Endothelial cell of hepatic sinusoid (primary cell): ENCODE results near the gene PDGFC.

Experiments used
- in situ Hi-C: cut with HindIII; loops from 2 replicates; pipeline ENCODE4 v1.10.0; 2017; ENCODE audit warnings: low sequenced_read_pairs

Gene PDGFC

GRCh38 chr4:156763511-156763910, 208.1 kb downstream of the PDGFC start:
- in situ Hi-C loops: no loop called here

DNA sequence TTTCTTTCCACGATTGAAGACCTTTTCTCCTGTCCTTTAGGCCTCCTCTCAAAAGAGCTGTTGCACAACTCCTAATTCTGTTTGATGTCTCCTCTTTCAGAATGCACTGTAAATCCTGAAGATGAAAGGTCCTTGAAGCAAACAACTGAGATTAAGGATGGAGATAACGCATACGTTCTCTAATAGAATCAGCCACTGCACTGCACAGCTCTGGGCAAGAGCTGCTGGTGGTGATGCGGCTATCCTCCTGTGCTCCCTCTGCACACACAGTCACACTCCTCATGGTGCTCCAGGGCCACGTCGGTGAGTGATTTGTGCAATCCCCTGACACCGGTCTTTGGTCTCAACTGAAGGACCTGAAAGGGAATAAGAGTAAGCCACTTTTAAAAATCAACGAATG, 208.7 kb downstream of the PDGFC start:
- in situ Hi-C loops: no loop called here

DNA sequence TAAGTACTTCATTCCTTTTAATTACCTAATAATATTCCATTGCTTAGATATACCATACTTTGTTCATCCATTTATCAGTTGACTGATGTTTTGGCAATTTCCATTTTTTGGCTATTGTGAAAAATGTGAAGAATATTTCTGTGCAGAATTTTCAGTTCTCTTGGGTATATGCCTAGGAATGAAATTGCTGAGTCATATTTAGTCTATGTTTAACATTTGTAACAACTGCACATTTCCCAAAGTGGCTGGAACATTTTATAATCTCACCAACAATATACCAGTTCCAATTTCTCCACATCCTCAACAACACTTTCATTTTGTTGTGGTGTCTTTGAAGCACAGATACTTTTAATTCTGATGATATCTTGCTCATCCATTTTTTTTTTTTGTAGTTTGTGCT, 215.5 kb downstream of the PDGFC start:
- in situ Hi-C loops: no loop called here

- in situ Hi-C loops: loop anchor here (5.0 kb wide), 1 partner anchor 108 kb away; no protein-coding TSS in a partner anchor
Observed at GRCh38 chr4:156754832-156755570, 216.6 kb downstream of the PDGFC start.

DNA sequence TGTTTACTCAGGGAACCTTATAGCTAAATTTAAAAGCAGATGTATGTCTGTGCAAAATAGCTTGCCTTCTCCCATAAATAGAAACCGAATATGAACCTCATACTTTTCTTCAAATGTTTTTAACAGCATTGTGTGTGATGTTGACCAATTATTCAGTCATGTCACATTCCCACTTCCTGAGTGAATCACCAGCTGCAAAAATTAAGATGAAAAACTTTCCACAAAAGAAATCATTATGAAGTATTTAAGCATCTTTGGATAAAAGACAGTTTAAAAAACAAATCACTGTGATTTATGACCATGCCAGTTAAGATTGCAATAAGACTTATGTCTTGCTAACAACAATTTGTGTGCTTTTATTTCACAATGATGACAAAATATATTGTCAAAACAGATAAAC, 220.1 kb downstream of the PDGFC start:
- in situ Hi-C loops: loop anchor here (5.0 kb wide), 1 partner anchor 104 kb away; no protein-coding TSS in a partner anchor

- in situ Hi-C loops: loop anchor here (5.0 kb wide), 1 partner anchor 102 kb away; no protein-coding TSS in a partner anchor
Observed at GRCh38 chr4:156749426-156750403, 221.9 kb downstream of the PDGFC start.

DNA sequence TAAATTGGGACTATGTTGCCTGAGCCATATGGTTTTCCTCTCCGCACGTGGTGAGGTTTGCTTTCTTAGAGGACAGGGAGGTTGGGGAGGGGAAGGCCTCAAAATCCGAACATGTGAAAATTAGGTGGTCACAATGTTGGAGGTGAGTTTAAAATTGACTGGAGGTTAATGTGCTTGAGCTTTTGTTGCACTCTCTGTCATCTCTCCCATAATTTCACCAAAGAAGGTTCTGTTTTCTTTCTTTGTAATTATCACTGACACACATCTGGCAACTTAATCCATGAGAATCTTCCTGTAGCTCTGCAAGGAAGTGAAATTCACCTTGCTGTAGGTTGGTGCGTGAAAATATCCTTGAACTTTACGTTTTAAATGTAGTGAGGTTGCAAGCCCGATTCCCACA, 225.5 kb downstream of the PDGFC start:
- in situ Hi-C loops: no loop called here

GRCh38 chr4:156738766-156739165, 232.8 kb downstream of the PDGFC start:
- in situ Hi-C loops: no loop called here

- in situ Hi-C loops: no loop called here
Observed at GRCh38 chr4:156734965-156735895, 236.4 kb downstream of the PDGFC start.

DNA sequence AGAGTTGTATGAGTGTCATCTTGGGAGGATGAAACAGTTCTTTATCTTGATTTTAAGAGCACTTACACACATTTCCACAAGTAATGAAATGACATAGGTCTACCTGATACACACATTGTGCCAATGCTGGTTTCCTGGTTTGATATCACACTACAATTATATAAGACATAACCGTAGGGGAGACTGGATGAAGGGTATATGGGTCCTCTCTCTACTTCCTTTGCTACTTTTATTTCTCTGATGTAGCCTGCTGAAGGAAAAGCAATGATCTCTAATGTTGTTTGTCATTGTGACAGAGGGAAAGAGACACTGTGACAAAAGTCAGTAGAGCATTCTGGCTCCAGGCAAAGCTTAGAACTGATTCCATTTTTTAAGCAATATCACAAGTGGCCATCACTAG, 238.0 kb downstream of the PDGFC start:
- in situ Hi-C loops: no loop called here

DNA sequence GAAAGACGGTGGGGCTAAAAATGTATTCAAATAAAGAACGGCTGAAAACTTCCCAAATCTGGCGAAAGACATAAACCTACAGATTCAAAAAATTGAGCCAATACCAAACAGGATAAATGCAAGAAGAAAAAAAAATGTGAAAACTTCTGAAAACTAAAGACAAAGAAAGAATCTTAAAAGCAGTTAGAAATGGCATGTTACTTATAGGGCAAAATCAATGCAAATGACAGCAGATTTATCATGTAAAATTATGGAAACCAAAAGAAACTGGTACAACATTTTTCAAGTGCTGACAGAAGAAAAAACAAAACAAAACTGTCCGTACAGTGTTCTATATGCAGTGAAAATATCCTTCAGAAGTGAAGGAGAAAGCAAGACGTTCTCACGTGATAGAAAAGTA, 239.0 kb downstream of the PDGFC start:
- in situ Hi-C loops: no loop called here

GRCh38 chr4:156729416-156729815, 242.2 kb downstream of the PDGFC start:
- in situ Hi-C loops: no loop called here

GRCh38 chr4:156725257-156725656, 246.3 kb downstream of the PDGFC start:
- in situ Hi-C loops: no loop called here

GRCh38 chr4:156723951-156724668, 247.5 kb downstream of the PDGFC start:
- in situ Hi-C loops: no loop called here

GRCh38 chr4:156718226-156718625, 253.4 kb downstream of the PDGFC start:
- in situ Hi-C loops: no loop called here

DNA sequence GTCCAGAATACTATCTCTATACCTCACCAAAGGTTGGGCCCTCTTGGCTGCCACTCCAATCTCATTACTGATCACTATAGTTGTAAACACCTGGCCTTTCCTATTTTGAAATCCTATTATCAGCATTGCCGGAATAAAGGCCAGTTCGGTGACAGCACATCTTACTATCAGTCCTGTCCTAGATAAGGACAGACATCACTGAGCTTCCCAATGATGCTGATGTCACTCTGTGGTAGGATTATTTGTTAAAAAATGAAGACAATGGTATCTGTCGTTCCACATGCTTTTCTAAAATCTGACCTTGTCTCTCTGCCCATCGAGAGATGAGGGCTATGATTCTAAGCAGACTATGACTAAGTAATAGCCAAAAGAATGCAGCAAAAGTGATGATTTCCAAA, 260.4 kb downstream of the PDGFC start:
- in situ Hi-C loops: no loop called here
